GM20000 (cell line): Measurements from ENCODE around the gene DDX31.

Experiments used
- DNase-seq: peaks from one replicate; pipeline ENCODE4 v3.0.0; 2012; ENCODE audit warnings: low spot score
- TF ChIP-seq, protein P1 (sequence below): IDR thresholded peaks from 2 replicates; pipeline ENCODE4 v1.5.1; 2012; ENCODE audit warnings: mild to moderate bottlenecking, control low read depth; ENCODE audit errors: extremely low read depth, missing control alignments

The DDX31 gene

DNA sequence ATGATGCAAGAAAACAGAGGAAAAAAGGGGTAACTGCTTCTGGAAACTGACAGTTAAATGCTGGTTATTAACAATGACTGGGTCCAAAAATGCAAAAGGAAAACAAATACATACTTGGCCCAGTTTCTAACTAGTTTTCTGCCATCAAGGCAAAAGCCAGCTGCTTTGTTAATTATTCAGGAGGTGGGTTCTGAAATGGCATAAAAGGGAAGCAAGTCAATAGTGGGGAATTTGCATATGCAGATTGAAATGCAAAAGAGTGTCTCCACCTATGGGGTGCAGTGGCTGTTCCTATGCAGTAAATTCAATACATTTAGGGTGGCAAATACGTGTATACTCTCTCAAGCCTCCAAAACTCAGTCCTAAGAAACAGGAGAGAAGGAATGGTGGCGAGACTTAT lies 54.0 kb downstream of the DDX31 start:
- TF ChIP-seq, protein P1, sequence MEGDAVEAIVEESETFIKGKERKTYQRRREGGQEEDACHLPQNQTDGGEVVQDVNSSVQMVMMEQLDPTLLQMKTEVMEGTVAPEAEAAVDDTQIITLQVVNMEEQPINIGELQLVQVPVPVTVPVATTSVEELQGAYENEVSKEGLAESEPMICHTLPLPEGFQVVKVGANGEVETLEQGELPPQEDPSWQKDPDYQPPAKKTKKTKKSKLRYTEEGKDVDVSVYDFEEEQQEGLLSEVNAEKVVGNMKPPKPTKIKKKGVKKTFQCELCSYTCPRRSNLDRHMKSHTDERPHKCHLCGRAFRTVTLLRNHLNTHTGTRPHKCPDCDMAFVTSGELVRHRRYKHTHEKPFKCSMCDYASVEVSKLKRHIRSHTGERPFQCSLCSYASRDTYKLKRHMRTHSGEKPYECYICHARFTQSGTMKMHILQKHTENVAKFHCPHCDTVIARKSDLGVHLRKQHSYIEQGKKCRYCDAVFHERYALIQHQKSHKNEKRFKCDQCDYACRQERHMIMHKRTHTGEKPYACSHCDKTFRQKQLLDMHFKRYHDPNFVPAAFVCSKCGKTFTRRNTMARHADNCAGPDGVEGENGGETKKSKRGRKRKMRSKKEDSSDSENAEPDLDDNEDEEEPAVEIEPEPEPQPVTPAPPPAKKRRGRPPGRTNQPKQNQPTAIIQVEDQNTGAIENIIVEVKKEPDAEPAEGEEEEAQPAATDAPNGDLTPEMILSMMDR: no peak
- DNase-seq: no peak

DNA sequence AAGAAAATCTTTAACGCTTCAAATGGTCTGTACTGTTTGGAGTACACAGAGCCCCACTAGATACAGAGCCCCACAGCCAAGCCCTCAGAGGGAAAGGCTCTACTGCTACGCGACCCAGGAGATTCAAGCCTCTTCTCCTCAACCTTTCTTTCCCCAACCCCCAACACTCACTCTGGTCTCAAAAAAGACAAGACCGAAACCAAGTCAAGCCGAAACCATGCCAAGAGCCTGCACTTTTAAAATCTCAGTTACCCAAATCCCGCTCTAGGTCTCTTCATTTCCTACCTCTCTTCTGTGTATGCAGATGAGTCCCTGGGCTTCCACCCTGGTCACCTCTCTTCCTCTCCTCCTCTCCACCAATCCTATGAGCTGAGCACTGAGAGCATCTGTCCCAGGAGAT lies 55.5 kb downstream of the DDX31 start:
- TF ChIP-seq, protein P1: no peak
- DNase-seq: no peak

DNA sequence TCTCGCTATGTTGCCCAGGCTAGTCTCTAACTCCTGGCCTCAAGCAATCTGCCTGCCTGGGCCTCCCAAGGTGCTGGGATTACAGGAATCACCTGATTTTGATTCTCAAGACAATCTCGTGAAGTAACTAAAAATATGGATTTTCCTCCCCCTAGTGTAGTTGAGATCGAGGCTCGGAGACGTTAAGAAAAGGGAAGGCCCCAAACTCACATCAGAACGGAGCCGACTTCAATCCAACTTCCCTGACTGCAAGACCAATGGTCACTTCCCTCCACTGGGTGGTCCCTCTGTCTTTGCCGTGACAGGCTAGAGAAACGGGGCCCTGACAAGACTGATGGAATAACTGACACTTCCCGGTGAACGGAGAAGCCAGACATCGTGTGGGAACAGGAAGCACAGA lies 59.1 kb downstream of the DDX31 start:
- TF ChIP-seq, protein P1: no peak
- no peak for DNase-seq

DNA sequence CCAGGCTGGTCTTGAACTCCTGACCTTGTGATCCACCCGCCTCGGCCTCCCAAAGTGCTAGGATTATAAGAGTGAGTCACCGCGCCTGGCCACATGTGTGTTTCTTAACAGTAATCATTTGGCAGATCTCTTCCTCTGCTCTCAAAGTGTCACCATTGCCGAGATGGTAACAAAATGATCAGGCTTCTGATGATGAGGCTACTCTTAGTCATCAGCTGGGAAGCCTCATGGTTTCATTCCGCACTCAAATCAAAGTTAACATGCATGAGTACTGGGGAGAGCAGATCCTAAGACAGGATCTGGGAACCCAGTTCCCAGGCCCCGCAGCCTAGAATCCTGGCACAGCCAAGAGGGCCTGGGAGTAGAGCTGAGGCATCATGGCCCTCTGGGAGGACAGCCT lies 60.0 kb downstream of the DDX31 start:
- TF ChIP-seq, protein P1: no peak
- DNase-seq: no peak

DNA sequence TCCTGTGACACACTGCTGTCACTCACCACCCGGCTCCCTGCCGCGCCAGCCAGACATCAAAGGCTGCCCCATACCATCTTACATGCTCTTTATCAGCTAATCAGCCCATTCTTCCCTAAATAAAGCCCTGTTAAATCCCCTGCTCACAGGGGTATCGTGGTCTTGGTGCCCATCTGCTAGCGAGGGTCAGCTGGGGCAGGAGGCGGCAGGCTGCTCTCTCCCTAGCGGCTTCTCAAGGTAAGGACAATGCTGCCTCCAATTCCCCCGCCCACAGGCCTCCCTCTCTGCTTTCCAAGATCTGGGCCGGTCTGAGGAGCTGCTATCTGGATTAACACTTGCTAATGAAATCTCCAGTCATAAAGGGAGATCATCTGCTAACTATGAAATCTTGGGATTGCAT lies 60.6 kb downstream of the DDX31 start:
- TF ChIP-seq, protein P1: no peak
- DNase-seq: no peak

DNA sequence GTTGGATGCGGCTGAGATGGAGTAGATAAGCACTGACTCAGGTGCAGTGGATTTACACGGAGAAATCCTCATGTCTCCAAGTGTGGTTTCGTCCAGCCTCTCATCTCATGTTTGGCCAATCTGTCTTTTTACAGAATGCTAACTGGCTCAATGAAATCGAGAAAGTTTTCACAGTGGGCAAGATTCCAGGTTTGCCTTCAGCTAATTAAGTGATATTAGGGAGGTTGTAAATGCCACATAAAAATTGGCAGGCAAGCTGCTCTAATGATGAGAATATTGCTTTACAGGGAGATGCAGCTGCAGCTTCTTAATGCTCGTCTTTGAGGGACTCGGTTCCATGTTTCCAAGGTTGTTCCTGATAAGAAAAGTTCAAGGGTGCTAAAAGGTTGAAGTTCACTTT lies 63.7 kb downstream of the DDX31 start:
- DNase-seq: no peak
- TF ChIP-seq, protein P1: no peak

DNA sequence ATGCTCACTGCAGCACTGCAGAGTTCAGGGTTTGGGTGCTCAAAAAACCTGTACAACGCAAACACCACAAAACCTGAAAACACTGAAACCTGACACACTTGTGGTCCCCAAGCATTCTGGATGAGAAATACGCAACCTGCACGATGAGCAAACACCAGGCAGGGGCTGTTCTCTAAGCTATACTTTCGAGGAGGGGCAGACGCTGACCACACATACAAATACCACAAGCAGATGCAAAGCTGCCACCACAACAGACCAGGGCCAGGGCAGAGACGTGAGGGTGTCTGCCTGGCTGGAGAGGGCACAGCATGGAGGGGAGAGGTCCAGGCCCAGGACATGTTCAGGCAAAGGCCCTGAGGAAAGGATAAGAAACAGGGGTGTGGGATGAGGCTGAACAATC lies 64.4 kb downstream of the DDX31 start:
- TF ChIP-seq, protein P1: no peak
- DNase-seq: no peak
